Activated CD8-positive, alpha-beta memory T cell treated with anti-CD3 and anti-CD28 coated beads, Interleukin-2, amount 50 U/mL, for 24 hours (primary cell): ENCODE results near the gene IL17A.

Experiments used
- DNase-seq: peaks from one replicate; pipeline ENCODE4 v3.0.0-alpha.2; 2020; ENCODE audit errors: extremely low read depth

IL17A gene

DNA sequence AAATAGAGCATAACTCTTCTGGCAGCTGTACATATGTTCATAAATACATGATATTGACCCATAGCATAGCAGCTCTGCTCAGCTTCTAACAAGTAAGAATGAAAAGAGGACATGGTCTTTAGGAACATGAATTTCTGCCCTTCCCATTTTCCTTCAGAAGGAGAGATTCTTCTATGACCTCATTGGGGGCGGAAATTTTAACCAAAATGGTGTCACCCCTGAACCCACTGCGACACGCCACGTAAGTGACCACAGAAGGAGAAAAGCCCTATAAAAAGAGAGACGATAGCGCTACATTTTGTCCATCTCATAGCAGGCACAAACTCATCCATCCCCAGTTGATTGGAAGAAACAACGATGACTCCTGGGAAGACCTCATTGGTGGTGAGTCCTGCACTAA is at the start of gene IL17A:
Gene IL17A, plus strand, starts transcription at position 301 of the 400 bp plus-strand sequence. Its CDS starts 57 bp downstream, at position 358.
- no peak for DNase-seq

DNA sequence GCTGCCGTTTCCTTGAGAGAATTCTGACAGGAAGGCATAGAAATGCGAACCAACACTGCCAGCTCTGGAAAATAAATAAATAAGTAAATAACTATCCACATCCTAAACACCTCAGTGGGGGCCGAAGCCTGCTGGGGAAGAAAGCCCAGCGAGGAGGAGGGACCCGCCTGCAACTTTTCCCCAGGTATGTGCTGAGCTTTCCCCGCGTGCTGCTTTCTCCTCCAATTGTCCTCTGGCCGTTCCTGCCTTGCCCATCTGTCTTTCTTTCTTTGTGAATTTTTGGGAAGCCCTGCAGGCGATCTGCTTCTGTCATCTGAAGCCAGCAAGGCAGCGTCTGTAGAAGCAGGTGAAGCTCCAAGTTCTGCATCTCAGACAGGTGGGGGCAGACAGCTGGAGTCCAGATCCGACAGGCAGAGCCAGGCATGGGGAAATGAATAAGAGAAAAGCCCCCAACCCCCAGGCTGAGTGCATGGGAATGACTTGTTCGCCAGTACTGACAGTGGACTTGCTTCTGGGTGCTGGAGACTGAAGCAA is 49.2 kb upstream of the IL17A start:
- DNase-seq, result no peak

DNA sequence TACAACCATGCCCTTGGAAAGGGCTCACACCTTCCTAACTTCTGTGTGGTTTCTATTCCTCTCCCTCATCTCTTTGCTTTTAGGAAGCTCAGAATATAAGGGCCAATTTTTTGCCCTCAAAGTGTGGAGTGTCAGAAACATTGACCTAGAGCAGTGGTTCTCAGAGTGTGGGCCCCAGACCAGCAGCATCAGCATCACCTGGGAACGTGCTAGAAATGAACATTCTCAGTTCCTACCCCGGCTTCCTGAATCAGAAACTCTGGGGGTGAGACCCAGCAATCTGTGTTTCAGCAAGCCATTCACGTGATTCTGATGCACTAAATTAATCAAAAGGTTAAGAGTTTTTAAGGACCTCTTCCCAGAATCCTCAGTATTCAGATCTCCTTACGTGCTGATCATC is 47.9 kb upstream of the IL17A start:
- DNase-seq, result no peak

DNA sequence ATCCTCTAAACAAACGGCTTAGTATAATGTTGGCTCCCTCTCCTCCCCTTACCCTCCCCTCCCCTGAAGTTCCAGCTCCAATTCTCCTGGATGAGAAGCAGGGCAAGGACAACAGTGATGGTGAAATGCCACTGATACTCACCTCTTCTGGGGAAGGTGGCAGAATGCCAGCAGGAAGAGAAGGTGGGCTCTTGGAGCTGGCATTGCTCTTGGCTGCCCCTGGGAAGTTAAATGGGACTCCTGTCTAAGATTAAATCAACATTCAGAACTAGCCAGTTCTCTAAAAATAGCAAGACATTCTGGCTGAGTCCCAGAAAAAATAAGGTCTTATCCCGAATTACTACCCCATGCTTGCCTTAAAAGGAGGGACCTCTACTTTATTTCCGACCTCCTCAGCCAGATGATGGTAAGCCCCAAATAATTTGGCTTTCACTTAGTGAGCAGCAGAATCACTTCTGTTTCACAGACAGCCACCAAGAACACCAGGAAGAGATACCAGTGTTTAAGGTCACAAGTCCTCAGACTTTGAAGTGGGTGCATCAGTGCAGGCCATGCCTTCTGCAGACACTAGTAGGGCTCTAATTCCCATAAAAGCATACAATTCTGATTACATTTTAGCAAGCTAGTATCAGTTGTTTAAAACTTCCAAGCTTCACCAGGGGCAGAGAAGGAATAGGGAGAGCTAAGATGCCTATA is 46.0 kb upstream of the IL17A start:
- no peak for DNase-seq

GRCh38 chr6:52141596-52141995 is 44.6 kb upstream of the IL17A start:
- no peak for DNase-seq

- no peak for DNase-seq
Observed at GRCh38 chr6:52142556-52142955, 43.6 kb upstream of the IL17A start.

GRCh38 chr6:52143551-52143950 is 42.6 kb upstream of the IL17A start:
- DNase-seq, result no peak

GRCh38 chr6:52144196-52145076 is 41.7 kb upstream of the IL17A start:
- DNase-seq, result no peak

DNA sequence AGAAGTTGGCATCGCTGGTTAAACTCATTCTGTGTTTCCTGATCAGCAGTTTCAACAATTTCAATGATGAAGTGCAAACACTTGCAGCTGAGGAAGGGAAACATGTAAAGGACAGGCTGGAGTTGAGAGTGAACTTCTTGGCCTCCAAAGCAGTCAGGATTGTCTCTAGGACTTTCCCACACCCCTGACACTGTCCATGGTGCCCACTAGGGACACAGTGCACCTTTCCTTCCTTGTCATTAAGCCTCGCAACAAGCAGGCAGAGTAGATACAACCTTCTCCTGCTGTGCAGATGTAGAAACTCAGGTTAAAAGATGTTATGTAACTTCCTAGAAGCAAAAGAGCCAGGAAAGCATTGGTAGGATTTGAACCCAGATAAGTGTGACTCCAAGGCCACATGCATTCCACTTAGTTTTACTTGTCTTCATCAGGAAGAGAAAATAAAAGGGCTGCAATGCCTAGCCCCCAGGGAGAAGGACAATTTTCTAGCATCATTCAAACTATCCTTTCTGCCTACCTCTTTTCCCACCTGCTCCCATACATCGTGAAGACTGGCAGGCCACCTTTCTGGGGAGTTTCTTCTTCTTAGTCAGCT is 39.2 kb upstream of the IL17A start:
- no peak for DNase-seq

DNA sequence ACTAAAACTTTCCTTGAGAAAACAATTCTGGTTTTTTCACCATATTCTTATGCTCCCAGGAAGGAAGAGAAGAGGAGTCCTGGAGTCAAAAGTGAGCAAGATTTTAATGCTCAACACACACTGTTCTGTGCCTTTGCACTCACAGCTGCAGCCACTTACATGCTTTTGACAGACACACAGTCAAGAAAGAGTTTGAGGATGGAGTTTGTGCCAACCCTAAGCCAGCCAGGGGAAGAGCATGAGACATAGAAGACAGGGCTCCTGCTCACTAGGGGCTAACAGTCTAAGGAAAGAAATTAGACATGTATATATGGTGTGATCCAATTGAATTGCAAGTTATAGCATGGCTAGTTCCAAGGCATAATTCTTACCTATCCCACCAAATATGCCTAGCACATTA is 37.1 kb upstream of the IL17A start:
- no peak for DNase-seq

GRCh38 chr6:52149949-52150348 is 36.2 kb upstream of the IL17A start:
- no peak for DNase-seq

- no peak for DNase-seq
Observed at GRCh38 chr6:52152070-52152423, 34.1 kb upstream of the IL17A start.

DNA sequence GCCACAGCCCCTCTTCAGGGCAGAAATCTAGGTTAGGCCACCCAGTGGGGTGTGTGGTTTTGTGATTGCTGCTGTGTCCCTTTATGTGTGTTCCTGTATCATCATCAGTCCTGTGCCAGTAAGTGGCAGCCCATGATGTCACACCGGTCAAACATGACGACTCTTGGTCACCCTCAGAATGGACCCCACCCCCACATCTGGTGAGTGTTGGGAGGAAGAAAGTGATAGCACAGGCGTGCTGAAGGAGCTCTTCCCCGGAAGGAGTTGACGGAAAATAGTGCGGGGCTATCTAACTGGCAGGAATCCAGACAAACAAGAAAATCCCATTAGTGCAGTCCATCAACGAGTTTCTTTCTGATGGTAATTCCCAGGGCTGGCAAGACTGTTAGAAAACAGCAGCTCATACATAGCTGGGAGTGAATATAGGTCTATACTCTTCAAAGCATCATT is 33.4 kb upstream of the IL17A start:
- no peak for DNase-seq

DNA sequence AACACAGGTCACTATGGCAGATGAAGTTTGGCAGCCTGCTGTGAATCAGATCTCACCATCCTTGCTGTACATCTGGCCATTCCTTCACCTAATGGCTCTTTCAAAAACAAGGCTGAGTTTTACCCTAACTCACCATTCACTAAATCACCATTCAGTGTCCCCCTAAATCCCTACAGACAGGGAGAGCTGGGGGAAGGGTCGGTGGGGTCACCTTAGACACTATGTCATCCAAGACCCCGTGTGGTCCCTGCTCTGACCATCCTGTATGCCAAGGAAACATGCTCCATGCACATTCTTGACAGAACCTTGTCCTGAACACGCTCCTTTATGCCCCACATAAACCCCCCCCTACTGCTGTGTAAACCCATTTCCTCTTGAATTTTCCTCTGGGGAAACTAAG is 31.8 kb upstream of the IL17A start:
- DNase-seq, result no peak

- no peak for DNase-seq
Observed at GRCh38 chr6:52155791-52156576, 30.2 kb upstream of the IL17A start.

- DNase-seq, result no peak
Observed at GRCh38 chr6:52157301-52157941, 28.8 kb upstream of the IL17A start.

DNA sequence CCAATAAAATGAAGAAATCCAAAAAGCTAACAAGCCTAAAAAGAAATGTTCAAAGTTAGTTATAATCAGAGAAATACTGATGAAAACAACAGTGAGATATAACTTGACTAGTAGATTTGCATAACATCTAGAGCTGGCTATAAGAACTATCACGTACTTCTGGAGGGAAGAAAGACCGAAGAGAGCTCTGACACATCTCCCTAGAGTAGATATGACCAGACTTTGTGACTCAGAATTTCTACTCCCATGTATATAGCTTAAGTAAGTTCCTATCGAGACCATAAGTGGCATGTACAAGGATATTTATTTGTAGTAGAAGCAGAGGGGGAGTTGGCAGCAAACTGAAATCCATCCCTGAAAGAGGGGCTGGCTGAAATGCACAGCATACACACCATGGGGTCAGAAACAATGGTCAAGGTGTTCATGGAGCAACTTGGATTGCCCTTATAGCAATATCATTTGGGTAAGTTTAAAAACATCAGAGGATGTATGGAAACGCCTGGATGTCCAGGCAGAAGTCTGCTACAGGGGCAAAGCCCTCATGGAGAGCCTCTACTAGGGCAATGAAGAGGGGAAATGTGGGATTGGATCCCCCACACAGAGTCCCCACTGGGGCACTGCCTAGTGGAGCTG is 25.6 kb upstream of the IL17A start:
- DNase-seq, result no peak

DNA sequence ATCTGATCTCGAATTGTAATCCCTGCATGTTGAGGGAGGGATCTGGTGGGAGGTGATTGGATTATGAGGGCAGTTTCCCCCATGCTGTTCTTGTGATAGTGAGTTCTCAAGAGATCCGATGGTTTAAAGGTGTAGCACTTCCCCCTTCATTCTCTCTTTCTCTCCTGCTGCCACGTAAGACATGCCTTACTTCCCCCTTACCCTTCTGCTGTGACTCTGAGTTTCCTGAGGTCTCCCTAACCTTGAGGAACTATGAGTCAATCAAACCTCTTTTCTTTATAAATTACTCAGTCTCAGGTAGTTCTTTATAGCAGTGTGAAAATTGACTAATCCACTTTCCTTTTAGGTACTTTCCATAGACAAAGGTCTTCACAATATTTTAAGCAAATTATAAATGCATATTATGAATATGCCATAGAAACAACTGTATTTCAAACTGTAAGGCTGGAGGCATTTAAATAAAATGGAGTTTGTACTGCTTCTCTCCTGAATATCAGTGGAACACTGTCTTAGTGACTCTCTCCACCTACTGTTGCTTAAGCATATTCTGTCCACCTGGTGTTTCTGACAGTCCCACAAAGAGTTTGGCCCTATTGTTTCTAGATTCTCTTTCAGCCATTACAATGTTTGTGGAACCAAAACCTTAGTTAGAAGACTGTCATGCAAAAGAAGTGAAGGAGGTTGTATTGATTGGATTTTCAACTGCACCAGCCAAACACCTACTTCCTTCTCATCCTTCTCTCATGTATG is 24.3 kb upstream of the IL17A start:
- no peak for DNase-seq

GRCh38 chr6:52162940-52163908 is 23.0 kb upstream of the IL17A start:
- DNase-seq, result no peak
